ENCODE results near the gene DNAJC7.

The DNAJC7 gene

GRCh38 chr17:41930009-41930832 lies 87.0 kb downstream of the DNAJC7 start, which contains the start of gene ODAD4:
ODAD4 (plus strand) TSS chr17:41930617; CDS start chr17:41930724, 107 bp downstream.
- peaks cover 45% of the 10 kb centered on the region for H3K4me1 Mint-ChIP-seq (ENCODE audit: low read depth)
- no peaks in the 10 kb centered on the region for H3K9me3 Mint-ChIP-seq

GRCh38 chr17:41928693-41929251 lies 88.5 kb downstream of the DNAJC7 start:
- no peak for DNase-seq (ENCODE audit: low spot score)
- Mint-ChIP-seq H3K4me3 (peak overlapping the region; percentile 95), H3K27ac (peak overlapping the region; percentile 95), H3K36me3 (ENCODE audit: low read depth) (peaks cover 6% of the 10 kb centered on the region), H3K4me1 (ENCODE audit: low read depth) (peaks cover 42% of the 10 kb centered on the region), H3K27me3 (ENCODE audit: low read depth) (no peaks in the 10 kb centered on the region), H3K9me3 (no peaks in the 10 kb centered on the region)

More at GRCh38 chr17:41930009-41930832, 87.0 kb downstream of the DNAJC7 start, which contains the start of gene ODAD4:
- no peaks in the 10 kb centered on the region for H3K27me3 Mint-ChIP-seq (ENCODE audit: low read depth)
- peak; percentile 97 for DNase-seq (ENCODE audit: low spot score)
- peak within 1 kb of the TSS; percentile 95 for H3K4me3 Mint-ChIP-seq
- peaks cover 9% of the 10 kb centered on the region for H3K36me3 Mint-ChIP-seq (ENCODE audit: low read depth)
- peak within 1 kb of the TSS; percentile 95 for H3K27ac Mint-ChIP-seq
